Astrocyte (in vitro differentiated cells and primary cell): Measurements from ENCODE around the gene SPRED3. TPM values are rescaled to one million over a fixed set of nuclear protein-coding genes. Genes with fewer than 3 reads are reported as not detected.

Source experiments
- DNase-seq: peaks from one replicate; pipeline ENCODE4 v3.0.0-alpha.2; 2010; ENCODE audit warnings: low read depth
- FAIRE-seq: peaks from 2 replicates; lab custom pipeline; 2011; peaks lifted over from hg19 to GRCh38; lab: Jason Lieb, UNC
- H2AFZ ChIP-seq: 2 replicates; pipeline ENCODE4 v1.6.0; 2012; ENCODE audit warnings: low read depth, low read length, inconsistent platforms
- H3K27ac ChIP-seq: 2 replicates; pipeline ENCODE4 v1.5.1; 2011; ENCODE audit warnings: low read depth, low read length, inconsistent platforms
- H3K27me3 ChIP-seq: 2 replicates; pipeline ENCODE4 v1.6.0; 2011; ENCODE audit warnings: low read length, inconsistent platforms; ENCODE audit not compliant: insufficient read depth
- H3K36me3 ChIP-seq: 2 replicates; pipeline ENCODE4 v1.5.1; 2011; ENCODE audit warnings: low read length, inconsistent platforms; ENCODE audit not compliant: insufficient read depth
- H3K4me1 ChIP-seq: 2 replicates; pipeline ENCODE4 v1.5.1; 2011; ENCODE audit warnings: low read length, inconsistent platforms; ENCODE audit not compliant: insufficient read depth
- H3K4me2 ChIP-seq: 2 replicates; pipeline ENCODE4 v1.6.0; 2012; ENCODE audit warnings: low read length, inconsistent platforms
- H3K4me3 ChIP-seq: 2 replicates; pipeline ENCODE4 v1.5.1; 2011; ENCODE audit warnings: low read depth, mild to moderate bottlenecking, low read length, inconsistent platforms; ENCODE audit not compliant: insufficient read depth
- H3K79me2 ChIP-seq: 2 replicates; pipeline ENCODE4 v1.6.0; 2012; ENCODE audit warnings: mild to moderate bottlenecking, low read length, inconsistent platforms; ENCODE audit not compliant: insufficient read depth
- H3K9ac ChIP-seq: 2 replicates; pipeline ENCODE4 v1.6.0; 2012; ENCODE audit warnings: mild to moderate bottlenecking, low read length, inconsistent platforms
- H3K9me3 ChIP-seq: 2 replicates; pipeline ENCODE4 v1.5.1; 2012; ENCODE audit warnings: low read depth, mild to moderate bottlenecking, low read length, inconsistent platforms; ENCODE audit not compliant: insufficient read depth
- H4K20me1 ChIP-seq: 2 replicates; pipeline ENCODE4 v1.6.0; 2012; ENCODE audit warnings: low read length, inconsistent platforms; ENCODE audit not compliant: insufficient read depth
- H3K27ac Mint-ChIP-seq: one replicate; pipeline ENCODE4 v1.8.0; 2021; ENCODE audit warnings: mild to moderate bottlenecking, mixed read lengths; ENCODE audit not compliant: unreplicated experiment
- H3K27me3 Mint-ChIP-seq: one replicate; pipeline ENCODE4 v1.8.0; 2021; ENCODE audit warnings: low read depth, mixed read lengths; ENCODE audit not compliant: unreplicated experiment
- H3K36me3 Mint-ChIP-seq: one replicate; pipeline ENCODE4 v1.8.0; 2021; ENCODE audit warnings: low read depth, mixed read lengths; ENCODE audit not compliant: unreplicated experiment
- H3K4me1 Mint-ChIP-seq: one replicate; pipeline ENCODE4 v1.8.0; 2021; ENCODE audit warnings: low read depth, mixed read lengths; ENCODE audit not compliant: unreplicated experiment
- H3K4me3 Mint-ChIP-seq: one replicate; pipeline ENCODE4 v1.8.0; 2021; ENCODE audit warnings: mild to moderate bottlenecking, moderate library complexity, mixed read lengths; ENCODE audit not compliant: unreplicated experiment
- H3K9me3 Mint-ChIP-seq: one replicate; pipeline ENCODE4 v1.8.0; 2021; ENCODE audit warnings: mild to moderate bottlenecking, mixed read lengths; ENCODE audit not compliant: unreplicated experiment
- EZH2 ChIP-seq: IDR thresholded peaks from 2 replicates; pipeline ENCODE4 v1.6.1; 2012; ENCODE audit warnings: mild to moderate bottlenecking, low read length, inconsistent platforms; ENCODE audit not compliant: insufficient read depth
- total RNA-seq: library from RNA; stranded (reverse); gene quantifications from 2 replicates; pipeline ENCODE4 v1.2.1, GENCODE V29; 2021
- TF ChIP-seq, protein P1 (sequence below): IDR thresholded peaks from 2 replicates; pipeline ENCODE4 v1.5.1; 2011; ENCODE audit warnings: low read depth, mild to moderate bottlenecking, inconsistent platforms, low read length, moderate library complexity; ENCODE audit not compliant: insufficient read depth

SPRED3 gene
- total RNA-seq, 1 donor from 2014 or later = 19.0 TPM

DNA sequence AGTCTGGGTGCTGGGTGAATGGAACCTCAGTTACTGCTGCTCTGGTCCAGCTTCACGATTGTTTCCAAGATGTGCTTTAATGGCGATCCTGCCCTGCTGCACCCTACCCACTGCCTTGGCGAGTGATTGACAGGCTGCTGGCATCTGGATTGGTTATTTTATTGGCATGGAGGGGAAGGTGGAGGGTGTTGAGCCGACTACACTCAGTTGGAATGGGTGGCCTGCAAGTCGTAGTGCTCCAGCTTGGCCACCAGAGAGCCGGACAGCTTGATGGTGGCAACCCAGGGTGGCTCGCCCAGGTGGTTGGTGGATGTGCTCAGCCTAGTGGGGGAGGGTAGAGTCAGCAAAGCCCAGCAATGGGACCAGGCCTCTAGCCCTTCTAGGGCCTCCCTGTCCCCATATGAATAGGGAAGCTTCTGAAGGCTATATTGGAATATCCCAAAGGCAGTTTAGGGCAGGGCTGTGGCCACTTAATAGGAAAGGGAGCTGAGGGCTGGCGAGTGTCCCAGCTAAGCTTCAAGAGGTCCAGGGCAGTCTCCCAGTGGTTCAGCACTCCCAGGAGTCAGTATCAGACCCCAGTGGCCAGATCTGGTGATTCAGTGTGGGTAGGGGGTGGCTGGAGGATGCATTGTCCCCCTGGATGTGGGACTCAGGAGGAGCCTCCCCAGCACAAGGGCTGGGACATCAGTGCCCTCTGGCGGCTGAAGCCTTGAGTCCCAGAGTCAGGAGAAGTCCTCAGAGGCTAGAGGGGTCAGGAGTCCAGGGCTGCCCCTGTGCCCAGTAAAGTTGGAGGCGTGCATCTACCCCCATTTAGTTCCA is 4.1 kb upstream of the SPRED3 start:
- Mint-ChIP-seq H3K27ac (no peak overlapping the region), H3K4me3 (no peak overlapping the region), H3K9me3 (peaks cover 3% of the 10 kb centered on the region), H3K36me3 (peaks cover 10% of the 10 kb centered on the region), H3K27me3 (no peaks in the 10 kb centered on the region), H3K4me1 (peaks cover 4% of the 10 kb centered on the region)
- H3K4me2 ChIP-seq = no peak overlapping the region
- no peak overlapping the region for H3K27ac ChIP-seq
- DNase-seq (no peak), FAIRE-seq (no peak)
- TF ChIP-seq EZH2 = no peak
- TF ChIP-seq, protein P1, sequence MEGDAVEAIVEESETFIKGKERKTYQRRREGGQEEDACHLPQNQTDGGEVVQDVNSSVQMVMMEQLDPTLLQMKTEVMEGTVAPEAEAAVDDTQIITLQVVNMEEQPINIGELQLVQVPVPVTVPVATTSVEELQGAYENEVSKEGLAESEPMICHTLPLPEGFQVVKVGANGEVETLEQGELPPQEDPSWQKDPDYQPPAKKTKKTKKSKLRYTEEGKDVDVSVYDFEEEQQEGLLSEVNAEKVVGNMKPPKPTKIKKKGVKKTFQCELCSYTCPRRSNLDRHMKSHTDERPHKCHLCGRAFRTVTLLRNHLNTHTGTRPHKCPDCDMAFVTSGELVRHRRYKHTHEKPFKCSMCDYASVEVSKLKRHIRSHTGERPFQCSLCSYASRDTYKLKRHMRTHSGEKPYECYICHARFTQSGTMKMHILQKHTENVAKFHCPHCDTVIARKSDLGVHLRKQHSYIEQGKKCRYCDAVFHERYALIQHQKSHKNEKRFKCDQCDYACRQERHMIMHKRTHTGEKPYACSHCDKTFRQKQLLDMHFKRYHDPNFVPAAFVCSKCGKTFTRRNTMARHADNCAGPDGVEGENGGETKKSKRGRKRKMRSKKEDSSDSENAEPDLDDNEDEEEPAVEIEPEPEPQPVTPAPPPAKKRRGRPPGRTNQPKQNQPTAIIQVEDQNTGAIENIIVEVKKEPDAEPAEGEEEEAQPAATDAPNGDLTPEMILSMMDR = peak; percentile 38
- no peak overlapping the region for H3K9ac ChIP-seq
- peaks cover 15% of the 10 kb centered on the region for H3K36me3 ChIP-seq
- no peaks in the 10 kb centered on the region for H3K9me3 ChIP-seq
- peaks cover 57% of the 10 kb centered on the region for H4K20me1 ChIP-seq
- no peak overlapping the region for H2AFZ ChIP-seq
- peaks cover 6% of the 10 kb centered on the region for H3K4me1 ChIP-seq
- H3K27me3 ChIP-seq = no peaks in the 10 kb centered on the region
- peaks cover 10% of the 10 kb centered on the region for H3K79me2 ChIP-seq
- no peak overlapping the region for H3K4me3 ChIP-seq

DNA sequence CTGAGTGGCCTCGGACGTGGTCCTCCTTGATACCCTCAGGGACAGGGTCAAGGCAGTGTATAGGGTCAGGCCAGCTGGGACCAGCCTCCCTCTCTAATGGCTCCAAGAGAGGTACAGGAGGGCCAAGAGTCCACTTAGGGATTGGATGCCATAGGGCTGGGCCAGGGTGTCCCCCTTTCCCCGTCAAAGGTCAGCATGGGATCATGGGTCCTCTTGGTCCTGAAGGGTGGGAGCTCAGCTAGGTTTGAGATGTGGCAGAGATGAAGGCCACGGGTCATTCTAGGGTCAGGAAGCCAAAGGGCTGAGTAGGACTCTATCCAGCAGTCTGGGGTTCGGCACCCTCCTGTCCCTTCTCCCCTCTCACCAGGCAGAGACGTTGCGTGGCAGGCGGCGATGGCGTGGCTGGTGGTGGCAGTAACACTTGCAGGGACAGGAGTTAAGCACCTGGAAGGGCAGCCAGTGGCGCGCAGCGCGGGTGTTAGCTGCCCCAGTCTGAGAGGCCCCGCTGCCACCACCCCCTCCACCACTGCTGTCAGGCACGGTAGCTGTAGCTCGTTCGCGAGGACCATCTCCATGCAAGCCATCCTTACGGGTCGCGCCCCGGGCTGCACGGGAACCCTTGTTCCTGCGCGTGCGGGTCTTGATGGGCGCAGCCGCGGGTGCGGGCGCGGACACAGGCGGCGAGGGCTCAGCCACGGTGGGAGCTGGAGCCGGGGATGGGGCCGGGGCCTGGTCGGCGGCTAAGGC is 3.3 kb upstream of the SPRED3 start:
- Histone ChIP-seq H2AFZ (no peak overlapping the region), H3K79me2 (peaks cover 12% of the 10 kb centered on the region), H3K4me1 (peaks cover 11% of the 10 kb centered on the region), H4K20me1 (peaks cover 52% of the 10 kb centered on the region), H3K9ac (no peak overlapping the region), H3K4me2 (no peak overlapping the region), H3K9me3 (no peaks in the 10 kb centered on the region), H3K4me3 (no peak overlapping the region), H3K27me3 (no peaks in the 10 kb centered on the region), H3K27ac (no peak overlapping the region), H3K36me3 (peaks cover 15% of the 10 kb centered on the region)
- Mint-ChIP-seq H3K27ac (no peak overlapping the region), H3K27me3 (no peaks in the 10 kb centered on the region), H3K4me3 (no peak overlapping the region), H3K4me1 (peaks cover 6% of the 10 kb centered on the region), H3K36me3 (peaks cover 12% of the 10 kb centered on the region), H3K9me3 (peaks cover 3% of the 10 kb centered on the region)
- DNase-seq (no peak), FAIRE-seq (no peak)
- no peak for TF ChIP-seq EZH2
- TF ChIP-seq, protein P1 = no peak
